Colonic mucosa (tissue), 4 donors: ENCODE measurements around the gene RARB. TPM values are rescaled to one million over a fixed set of nuclear protein-coding genes. Genes with fewer than 3 reads are reported as not detected.

Experiments used
- DNase-seq: peaks from one replicate; pipeline ENCODE4 v3.0.0-alpha.2; 2020
- H3K27ac ChIP-seq: fragments of 200-600 bp; one replicate; pipeline ENCODE4 v1.8.0; 2021
- H3K27me3 ChIP-seq: fragments of 200-600 bp; one replicate; pipeline ENCODE4 v1.8.0; 2021
- H3K36me3 ChIP-seq: fragments of 200-600 bp; one replicate; pipeline ENCODE4 v1.8.0; 2021
- H3K4me1 ChIP-seq: fragments of 200-600 bp; one replicate; pipeline ENCODE4 v1.8.0; 2021; ENCODE audit warnings: mild to moderate bottlenecking
- H3K4me3 ChIP-seq: fragments of 200-600 bp; one replicate; pipeline ENCODE4 v1.8.0; 2021
- H3K9ac ChIP-seq, 2 donors: one replicate each; pipeline ENCODE4 v1.7.0; 2013; ENCODE audit warnings: control low read depth in 2 of 2, low read depth in 2 of 2, low read length in 2 of 2
- H3K9me3 ChIP-seq: fragments of 200-600 bp; one replicate; pipeline ENCODE4 v1.8.0; 2021
- intact Hi-C: fragments of 100-400 bp; cut with DNase I; formaldehyde crosslinking; loops from one replicate; pipeline ENCODE4 v1.14.1; 2022
- total RNA-seq, 2 donors: library from RNA; stranded (reverse); fragmentation: NEBNext Ultra II Directional in 1 of 2; extraction: Animal tissue kit (Norgen Biotek cat#: 25700) in 1 of 2; gene quantifications; one replicate each; pipeline ENCODE4 v1.2.1, GENCODE V29; 2021
- TF ChIP-seq, protein P1 (sequence below): fragments of 200-600 bp; IDR thresholded peaks from one replicate; pipeline ENCODE4 v1.8.0; 2022; ENCODE audit warnings: antibody characterized with exemption, mild to moderate bottlenecking
- donor health status: healthy.
- donor health status: DM: no; HTN: no; CAD: no.
- donor health status: DM: no; HTN: no; CAD: no.

RARB gene
- total RNA-seq, 2 donors from 2014 or later: 0.54 to 0.74 TPM

DNA sequence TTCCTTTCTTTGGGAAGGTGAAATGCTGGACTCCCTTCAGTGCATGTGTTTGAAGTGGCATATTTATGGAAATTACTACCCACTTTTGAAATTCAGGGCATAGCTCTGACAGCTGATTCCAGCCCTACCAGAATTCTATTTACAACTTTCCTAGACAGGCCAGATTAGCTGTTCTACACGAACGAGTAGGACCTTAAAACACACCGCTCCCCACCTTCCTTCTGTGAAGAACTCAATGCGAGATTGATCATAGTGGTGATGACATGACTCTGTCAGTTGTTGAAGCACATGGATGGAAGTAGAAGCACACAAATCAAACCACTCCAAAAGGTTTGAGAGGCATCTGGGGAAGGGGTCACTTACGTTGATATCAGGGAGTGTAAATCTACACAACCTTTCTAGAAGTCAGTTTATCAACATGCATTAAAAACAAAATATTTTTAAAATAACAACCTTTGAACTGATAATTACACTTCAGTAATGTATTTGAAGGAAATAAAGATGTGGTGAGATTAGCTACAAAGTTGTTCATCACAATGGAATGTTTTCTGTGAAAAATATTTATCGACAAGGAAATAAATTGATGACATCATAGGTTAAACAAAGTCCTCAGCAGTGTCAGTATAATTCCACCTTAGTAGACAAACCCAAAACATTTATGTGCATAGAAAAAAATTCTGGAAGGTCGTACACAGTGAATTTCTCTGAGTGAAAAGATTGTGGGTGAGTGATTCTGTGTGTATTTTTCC is 29.8 kb downstream of the RARB start:
- Histone ChIP-seq H3K27ac (no peak overlapping the region), H3K4me3 (no peak overlapping the region), H3K27me3 (no peaks in the 10 kb centered on the region), H3K9me3 (no peaks in the 10 kb centered on the region), H3K4me1 (no peaks in the 10 kb centered on the region), H3K9ac (no peak overlapping the region), H3K36me3 (no peaks in the 10 kb centered on the region)
- TF ChIP-seq, protein P1, sequence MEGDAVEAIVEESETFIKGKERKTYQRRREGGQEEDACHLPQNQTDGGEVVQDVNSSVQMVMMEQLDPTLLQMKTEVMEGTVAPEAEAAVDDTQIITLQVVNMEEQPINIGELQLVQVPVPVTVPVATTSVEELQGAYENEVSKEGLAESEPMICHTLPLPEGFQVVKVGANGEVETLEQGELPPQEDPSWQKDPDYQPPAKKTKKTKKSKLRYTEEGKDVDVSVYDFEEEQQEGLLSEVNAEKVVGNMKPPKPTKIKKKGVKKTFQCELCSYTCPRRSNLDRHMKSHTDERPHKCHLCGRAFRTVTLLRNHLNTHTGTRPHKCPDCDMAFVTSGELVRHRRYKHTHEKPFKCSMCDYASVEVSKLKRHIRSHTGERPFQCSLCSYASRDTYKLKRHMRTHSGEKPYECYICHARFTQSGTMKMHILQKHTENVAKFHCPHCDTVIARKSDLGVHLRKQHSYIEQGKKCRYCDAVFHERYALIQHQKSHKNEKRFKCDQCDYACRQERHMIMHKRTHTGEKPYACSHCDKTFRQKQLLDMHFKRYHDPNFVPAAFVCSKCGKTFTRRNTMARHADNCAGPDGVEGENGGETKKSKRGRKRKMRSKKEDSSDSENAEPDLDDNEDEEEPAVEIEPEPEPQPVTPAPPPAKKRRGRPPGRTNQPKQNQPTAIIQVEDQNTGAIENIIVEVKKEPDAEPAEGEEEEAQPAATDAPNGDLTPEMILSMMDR: no peak
- no peak for DNase-seq
- intact Hi-C loops: no loop called here

DNA sequence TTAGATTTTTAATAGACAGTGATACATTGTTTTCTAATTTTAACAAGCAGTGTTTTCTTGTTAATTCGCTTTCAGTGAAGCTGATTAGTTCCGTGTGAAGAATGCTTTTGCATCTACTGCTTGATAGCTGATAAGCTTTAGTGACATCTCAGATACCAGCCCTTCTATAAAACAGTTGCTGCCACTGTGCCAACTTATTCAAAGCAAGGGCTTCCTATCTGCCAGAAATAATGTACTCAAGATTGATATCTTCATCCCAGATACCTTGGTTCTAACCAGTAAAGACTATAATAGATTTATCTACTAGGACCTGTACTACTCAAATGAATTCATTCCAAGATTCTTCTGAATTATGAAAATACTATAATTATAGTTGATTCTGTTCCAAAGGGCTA is 30.4 kb downstream of the RARB start:
- H3K36me3 ChIP-seq: no peaks in the 10 kb centered on the region
- H3K4me1 ChIP-seq: no peaks in the 10 kb centered on the region
- H3K4me3 ChIP-seq: no peak overlapping the region
- H3K27me3 ChIP-seq: no peaks in the 10 kb centered on the region
- no peak overlapping the region for H3K27ac ChIP-seq
- DNase-seq: no peak
- H3K9ac ChIP-seq: no peak overlapping the region
- no peaks in the 10 kb centered on the region for H3K9me3 ChIP-seq
- TF ChIP-seq, protein P1: no peak
- intact Hi-C loops: no loop called here

DNA sequence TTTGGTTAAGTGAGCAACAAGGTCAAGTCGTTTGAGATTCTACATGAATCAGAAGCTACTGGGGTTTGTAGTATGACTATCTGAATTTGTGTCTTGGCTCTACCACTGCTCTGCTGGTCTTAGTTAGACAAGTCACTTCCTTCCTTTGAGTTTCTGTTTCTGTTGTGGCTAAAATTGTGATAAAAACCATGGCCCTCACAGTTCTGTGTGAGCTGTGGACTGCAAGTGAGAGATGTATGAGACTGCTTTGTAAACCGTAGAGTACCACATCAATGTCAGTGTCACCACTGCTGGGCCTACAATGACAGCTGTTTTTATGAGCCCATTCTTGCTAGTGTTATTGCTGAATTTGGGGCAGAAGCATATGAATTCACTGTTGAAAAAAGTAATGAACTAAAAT is 32.7 kb downstream of the RARB start:
- DNase-seq: no peak
- Histone ChIP-seq H3K36me3 (no peaks in the 10 kb centered on the region), H3K9ac (no peak overlapping the region), H3K4me3 (no peak overlapping the region), H3K27me3 (no peaks in the 10 kb centered on the region), H3K27ac (no peak overlapping the region), H3K4me1 (no peaks in the 10 kb centered on the region), H3K9me3 (no peaks in the 10 kb centered on the region)
- intact Hi-C loops: no loop called here
- TF ChIP-seq, protein P1: no peak

DNA sequence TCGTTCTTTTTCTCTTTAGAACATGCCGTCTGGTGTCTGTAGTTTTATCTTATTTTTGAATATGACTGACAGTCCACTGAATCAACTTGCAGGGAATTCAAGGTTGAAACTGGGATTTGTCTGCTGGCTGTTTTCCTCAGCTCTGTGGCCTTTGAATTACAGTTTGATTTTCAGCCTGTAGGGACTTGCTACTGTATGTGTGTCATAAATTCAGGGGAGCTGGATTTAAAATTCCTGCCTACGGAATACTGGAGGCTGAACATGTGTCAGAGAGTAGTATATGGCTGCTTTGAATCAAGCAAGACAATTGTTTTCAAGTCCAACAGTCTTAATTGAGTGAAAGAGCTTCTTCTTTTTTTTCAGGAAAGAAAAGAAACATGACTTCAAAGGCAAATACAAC is 33.9 kb downstream of the RARB start:
- H3K27ac ChIP-seq: no peak overlapping the region
- no peaks in the 10 kb centered on the region for H3K36me3 ChIP-seq
- no peak overlapping the region for H3K4me3 ChIP-seq
- H3K4me1 ChIP-seq: no peaks in the 10 kb centered on the region
- no peaks in the 10 kb centered on the region for H3K27me3 ChIP-seq
- no peak overlapping the region for H3K9ac ChIP-seq
- H3K9me3 ChIP-seq: no peaks in the 10 kb centered on the region
- no peak for DNase-seq
- TF ChIP-seq, protein P1: no peak
- intact Hi-C loops: no loop called here

DNA sequence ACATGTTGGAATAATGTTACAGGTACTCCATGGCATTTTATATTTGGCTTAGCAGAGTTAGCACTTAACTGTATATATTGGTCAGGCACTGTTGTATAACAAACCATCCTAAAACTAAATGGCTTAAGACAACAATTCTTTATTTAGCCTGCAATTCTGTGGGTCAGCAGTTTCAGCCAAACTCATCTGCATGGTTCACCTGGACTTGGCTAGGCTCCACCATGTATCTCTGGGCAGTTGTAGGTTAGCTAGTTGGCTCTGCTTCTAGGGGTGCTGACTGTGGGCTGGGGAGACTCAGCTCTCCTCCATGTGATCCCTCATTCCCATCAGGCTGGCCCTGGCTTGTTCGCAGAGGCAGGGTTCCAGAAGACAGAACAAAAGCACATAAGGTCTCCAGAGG is 34.4 kb downstream of the RARB start:
- intact Hi-C loops: no loop called here
- Histone ChIP-seq H3K9ac (no peak overlapping the region), H3K4me1 (no peaks in the 10 kb centered on the region), H3K36me3 (no peaks in the 10 kb centered on the region), H3K4me3 (no peak overlapping the region), H3K9me3 (no peaks in the 10 kb centered on the region), H3K27ac (no peak overlapping the region), H3K27me3 (no peaks in the 10 kb centered on the region)
- no peak for DNase-seq
- TF ChIP-seq, protein P1: no peak
